ENCODE data around the gene PTCH1. TPM values are rescaled to one million over a fixed set of nuclear protein-coding genes. Genes with fewer than 3 reads are reported as not detected.

The PTCH1 gene
- total RNA-seq, 1 experiment from 2014 or later: 4.3 TPM

DNA sequence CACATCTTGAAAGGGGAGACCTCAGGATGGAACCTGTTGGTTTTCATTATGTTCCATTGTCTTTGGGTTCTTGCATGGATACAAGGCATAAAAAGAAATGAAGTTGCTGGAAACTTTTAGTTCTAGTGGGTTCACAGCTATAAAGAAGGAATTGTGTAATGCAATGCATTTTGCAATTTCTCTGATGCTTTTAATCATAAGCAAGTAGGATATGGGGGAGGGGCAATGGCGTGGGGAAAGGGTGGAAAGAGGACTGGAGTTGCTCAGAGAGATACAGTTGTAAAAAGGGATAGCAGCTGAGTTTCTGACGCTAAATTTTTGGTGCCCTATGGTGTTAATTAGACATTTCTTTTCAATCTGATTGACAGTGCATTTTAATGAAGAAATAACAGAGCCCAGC, 110.7 kb downstream of the PTCH1 start:
- DNase-seq (ENCODE audit: low read depth): no peak

DNA sequence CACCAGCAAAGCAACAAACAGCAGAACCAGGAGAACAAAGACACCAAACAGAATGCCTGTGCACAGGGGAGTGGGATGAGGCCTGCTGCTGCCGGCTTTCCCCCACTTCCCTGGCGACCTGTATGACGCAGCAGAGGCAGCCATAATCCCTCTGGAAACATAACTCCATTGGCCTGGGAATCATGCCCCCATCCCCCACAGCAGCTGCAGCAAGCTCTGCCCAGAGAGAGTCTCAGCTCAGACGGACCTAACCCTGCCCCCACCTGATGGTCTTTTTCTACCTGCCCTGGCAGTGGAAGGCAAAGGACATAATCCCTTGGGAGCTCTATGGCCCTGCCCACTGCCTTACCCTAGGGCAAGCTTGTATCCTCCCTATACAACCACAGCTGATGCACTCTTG, 117.5 kb downstream of the PTCH1 start:
- no peak for DNase-seq (ENCODE audit: low read depth)

Other genes starting within 250 kb of the PTCH1 start
- 8.5 and 23.9 TPM in 2 replicates for gene FANCC, start 199.3 kb downstream of the PTCH1 start, total RNA-seq (2014; rRNA removed; shearing (Covaris generic))

Data from Daoy (cell line).